ENCODE data around the gene KLHDC8A. TPM values are rescaled to one million over a fixed set of nuclear protein-coding genes. Genes with fewer than 3 reads are reported as not detected.
"Not testable (repeated sequence)": the region's sequence is repeated elsewhere in the genome, so short reads cannot be mapped to it uniquely, and the experiment has no call there.

Gene KLHDC8A
- total and polyA plus RNA-seq, 2 experiments from 2014 or later: 0.71 to 1.2 TPM

DNA sequence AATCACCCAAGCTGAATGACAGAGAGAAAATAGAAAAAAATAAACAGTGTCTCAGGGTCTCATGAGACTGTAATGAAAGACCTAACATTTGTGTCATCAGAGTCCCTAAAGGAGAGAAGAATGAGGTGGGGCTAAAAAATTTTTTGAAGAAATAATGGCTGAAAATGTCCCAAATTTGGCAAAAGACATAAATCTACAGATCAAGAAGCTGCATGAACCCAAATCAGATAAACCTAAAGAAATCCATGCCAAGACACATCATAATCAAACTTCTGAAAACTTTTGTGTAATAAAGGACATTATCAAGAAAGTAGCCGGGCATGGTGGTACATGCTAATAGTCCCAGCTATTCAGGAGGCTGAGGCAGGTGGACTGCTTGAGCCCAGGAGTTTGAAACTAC lies 35.9 kb upstream of the KLHDC8A start:
- TF ChIP-seq, protein P1, sequence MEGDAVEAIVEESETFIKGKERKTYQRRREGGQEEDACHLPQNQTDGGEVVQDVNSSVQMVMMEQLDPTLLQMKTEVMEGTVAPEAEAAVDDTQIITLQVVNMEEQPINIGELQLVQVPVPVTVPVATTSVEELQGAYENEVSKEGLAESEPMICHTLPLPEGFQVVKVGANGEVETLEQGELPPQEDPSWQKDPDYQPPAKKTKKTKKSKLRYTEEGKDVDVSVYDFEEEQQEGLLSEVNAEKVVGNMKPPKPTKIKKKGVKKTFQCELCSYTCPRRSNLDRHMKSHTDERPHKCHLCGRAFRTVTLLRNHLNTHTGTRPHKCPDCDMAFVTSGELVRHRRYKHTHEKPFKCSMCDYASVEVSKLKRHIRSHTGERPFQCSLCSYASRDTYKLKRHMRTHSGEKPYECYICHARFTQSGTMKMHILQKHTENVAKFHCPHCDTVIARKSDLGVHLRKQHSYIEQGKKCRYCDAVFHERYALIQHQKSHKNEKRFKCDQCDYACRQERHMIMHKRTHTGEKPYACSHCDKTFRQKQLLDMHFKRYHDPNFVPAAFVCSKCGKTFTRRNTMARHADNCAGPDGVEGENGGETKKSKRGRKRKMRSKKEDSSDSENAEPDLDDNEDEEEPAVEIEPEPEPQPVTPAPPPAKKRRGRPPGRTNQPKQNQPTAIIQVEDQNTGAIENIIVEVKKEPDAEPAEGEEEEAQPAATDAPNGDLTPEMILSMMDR (IDR thresholded peaks at IDR 0.05; ENCODE audit: low read depth, low read length): no peak
- H3K4me1 ChIP-seq (ENCODE audit: low read depth): no peaks in the 10 kb centered on the region
- H3K27me3 ChIP-seq: no peaks in the 10 kb centered on the region
- no peak overlapping the region for H3K27ac ChIP-seq
- no peaks in the 10 kb centered on the region for H3K36me3 ChIP-seq
- no peaks in the 10 kb centered on the region for H3K9me3 ChIP-seq (ENCODE audit: low read depth)
- H3K4me3 ChIP-seq: no peak overlapping the region
- no peak for DNase-seq (ENCODE audit: low read depth in 1 of 2, low spot score in 1 of 2)

- H3K27ac ChIP-seq: no peak overlapping the region
- no peaks in the 10 kb centered on the region for H3K27me3 ChIP-seq
- DNase-seq (ENCODE audit: low read depth in 1 of 2, low spot score in 1 of 2): no peak
Measured at GRCh38 chr1:205391386-205391785, 34.7 kb upstream of the KLHDC8A start.

GRCh38 chr1:205387845-205388244 lies 31.1 kb upstream of the KLHDC8A start:
- Histone ChIP-seq H3K9me3 (ENCODE audit: low read depth) (no peaks in the 10 kb centered on the region), H3K4me3 (no peak overlapping the region), H3K27me3 (no peaks in the 10 kb centered on the region), H3K36me3 (no peaks in the 10 kb centered on the region), H3K4me1 (ENCODE audit: low read depth) (peaks cover 14% of the 10 kb centered on the region), H3K27ac (no peak overlapping the region)
- DNase-seq (ENCODE audit: low read depth in 1 of 2, low spot score in 1 of 2): no peak
- TF ChIP-seq, protein P1 (IDR thresholded peaks at IDR 0.05; ENCODE audit: low read depth, low read length): no peak

More at GRCh38 chr1:205391386-205391785, 34.7 kb upstream of the KLHDC8A start:
- TF ChIP-seq, protein P1 (IDR thresholded peaks at IDR 0.05; ENCODE audit: low read depth, low read length): no peak
- H3K4me3 ChIP-seq: no peak overlapping the region
- no peaks in the 10 kb centered on the region for H3K36me3 ChIP-seq
- H3K4me1 ChIP-seq (ENCODE audit: low read depth): no peaks in the 10 kb centered on the region
- no peaks in the 10 kb centered on the region for H3K9me3 ChIP-seq (ENCODE audit: low read depth)

- H3K36me3 ChIP-seq; H3K9me3 ChIP-seq (ENCODE audit: low read depth); H3K27me3 ChIP-seq; H3K4me3 ChIP-seq; DNase-seq (ENCODE audit: low read depth in 1 of 2, low spot score in 1 of 2); H3K27ac ChIP-seq: not testable (repeated sequence)
- peaks cover 14% of the 10 kb centered on the region for H3K4me1 ChIP-seq (ENCODE audit: low read depth)
Measured at GRCh38 chr1:205382990-205383389, 26.3 kb upstream of the KLHDC8A start.

GRCh38 chr1:205382561-205382960 lies 25.8 kb upstream of the KLHDC8A start:
- Histone ChIP-seq H3K4me3 (no peak overlapping the region), H3K27ac (no peak overlapping the region), H3K36me3 (no peaks in the 10 kb centered on the region), H3K27me3 (no peaks in the 10 kb centered on the region), H3K9me3 (ENCODE audit: low read depth) (no peaks in the 10 kb centered on the region), H3K4me1 (ENCODE audit: low read depth) (peaks cover 14% of the 10 kb centered on the region)
- TF ChIP-seq, protein P1 (IDR thresholded peaks at IDR 0.05; ENCODE audit: low read depth, low read length): no peak
- no peak for DNase-seq (ENCODE audit: low read depth in 1 of 2, low spot score in 1 of 2)

- H3K4me1 ChIP-seq (ENCODE audit: low read depth): peaks cover 18% of the 10 kb centered on the region
- no peaks in the 10 kb centered on the region for H3K27me3 ChIP-seq
- DNase-seq (ENCODE audit: low read depth in 1 of 2, low spot score in 1 of 2): no peak
- no peaks in the 10 kb centered on the region for H3K9me3 ChIP-seq (ENCODE audit: low read depth)
- no peak overlapping the region for H3K4me3 ChIP-seq
- TF ChIP-seq, protein P1 (IDR thresholded peaks at IDR 0.05; ENCODE audit: low read depth, low read length): no peak
- no peaks in the 10 kb centered on the region for H3K36me3 ChIP-seq
- H3K27ac ChIP-seq: no peak overlapping the region
Measured at GRCh38 chr1:205381305-205381704, 24.6 kb upstream of the KLHDC8A start.

All from cardiac muscle cell (in vitro differentiated cells and primary cell).